Stimulated activated naive CD8-positive, alpha-beta T cell treated with anti-CD3 and anti-CD28 coated beads, Interleukin-15, Interleukin-2, amounts not matched to agents 100 ng/mL and 50 ng/mL, for 24 hours (primary cell): ENCODE measurements around the gene MRNIP.
"Not testable (repeated sequence)": the region's sequence is repeated elsewhere in the genome, so short reads cannot be mapped to it uniquely, and the experiment has no call there.

Source experiments
- H3K27ac Mint-ChIP-seq: one replicate; pipeline ENCODE4 v1.8.0; 2021; ENCODE audit warnings: mild to moderate bottlenecking, mixed read lengths
- H3K27me3 Mint-ChIP-seq: one replicate; pipeline ENCODE4 v1.8.0; 2021; ENCODE audit warnings: mixed read lengths
- H3K36me3 Mint-ChIP-seq: one replicate; pipeline ENCODE4 v1.8.0; 2021; ENCODE audit warnings: low read depth, mixed read lengths
- H3K4me1 Mint-ChIP-seq: one replicate; pipeline ENCODE4 v1.8.0; 2021; ENCODE audit warnings: low read depth, mixed read lengths
- H3K4me3 Mint-ChIP-seq: one replicate; pipeline ENCODE4 v1.8.0; 2021; ENCODE audit warnings: mild to moderate bottlenecking, mixed read lengths
- H3K9me3 Mint-ChIP-seq: one replicate; pipeline ENCODE4 v1.8.0; 2021; ENCODE audit warnings: mixed read lengths

MRNIP gene

DNA sequence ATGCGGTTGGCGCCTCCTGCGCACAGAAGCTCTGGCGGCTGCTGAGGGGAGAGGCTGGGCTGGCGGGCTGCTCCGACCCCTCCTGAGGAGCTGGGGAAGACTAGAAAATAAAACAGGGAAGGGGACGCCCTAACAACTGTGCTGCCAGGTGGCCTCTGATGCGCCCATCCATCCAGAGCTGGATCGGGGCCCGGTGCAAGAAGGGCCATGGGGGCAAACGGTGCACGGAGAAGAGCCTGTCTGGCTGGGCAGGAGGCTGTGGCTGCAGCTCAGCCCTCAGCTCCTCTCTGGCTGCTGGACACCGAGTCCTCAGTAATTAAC, 21.0 kb upstream of the MRNIP start:
- Mint-ChIP-seq H3K27me3 (no peaks in the 10 kb centered on the region), H3K36me3 (peaks cover 45% of the 10 kb centered on the region), H3K9me3 (peaks cover 10% of the 10 kb centered on the region), H3K4me3 (no peak overlapping the region), H3K4me1 (no peaks in the 10 kb centered on the region), H3K27ac (no peak overlapping the region)

DNA sequence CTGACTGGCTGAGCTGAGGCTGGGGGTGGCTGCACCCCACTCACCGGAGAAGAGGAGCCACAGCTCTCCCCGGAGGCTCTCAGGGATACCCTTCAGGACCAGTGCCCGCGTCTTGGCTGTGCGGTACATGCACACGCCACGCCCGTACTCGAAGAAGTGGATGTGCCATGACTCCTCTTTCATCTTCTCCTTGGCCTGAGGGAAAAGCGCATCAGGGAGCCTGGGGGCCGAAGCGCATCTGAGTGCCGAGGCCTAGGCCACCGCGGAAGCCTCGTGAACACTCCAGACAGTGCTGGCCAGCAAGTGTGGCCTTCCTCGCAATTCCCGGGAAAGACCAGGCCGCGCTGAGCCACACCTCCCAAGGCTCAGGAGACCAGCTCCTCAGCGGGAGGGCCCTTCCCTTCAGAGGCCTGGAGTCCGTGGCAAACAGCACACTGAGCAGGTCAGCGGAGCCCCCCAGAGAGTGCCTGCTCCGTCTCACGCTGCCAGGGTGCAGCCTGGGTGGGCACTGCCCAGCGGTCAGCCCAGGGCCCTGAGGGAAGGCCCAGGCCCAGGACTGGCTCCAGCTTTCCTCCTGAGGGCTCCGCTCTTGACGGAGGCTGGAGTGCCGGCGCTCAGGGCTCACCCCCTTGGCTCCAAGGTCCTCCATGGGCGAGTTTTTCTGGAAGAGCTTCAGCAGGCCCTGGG, 20.5 kb upstream of the MRNIP start:
- Mint-ChIP-seq H3K27ac (no peak overlapping the region), H3K27me3 (no peaks in the 10 kb centered on the region), H3K9me3 (peaks cover 8% of the 10 kb centered on the region), H3K4me3 (no peak overlapping the region), H3K36me3 (peaks cover 40% of the 10 kb centered on the region), H3K4me1 (no peaks in the 10 kb centered on the region)

DNA sequence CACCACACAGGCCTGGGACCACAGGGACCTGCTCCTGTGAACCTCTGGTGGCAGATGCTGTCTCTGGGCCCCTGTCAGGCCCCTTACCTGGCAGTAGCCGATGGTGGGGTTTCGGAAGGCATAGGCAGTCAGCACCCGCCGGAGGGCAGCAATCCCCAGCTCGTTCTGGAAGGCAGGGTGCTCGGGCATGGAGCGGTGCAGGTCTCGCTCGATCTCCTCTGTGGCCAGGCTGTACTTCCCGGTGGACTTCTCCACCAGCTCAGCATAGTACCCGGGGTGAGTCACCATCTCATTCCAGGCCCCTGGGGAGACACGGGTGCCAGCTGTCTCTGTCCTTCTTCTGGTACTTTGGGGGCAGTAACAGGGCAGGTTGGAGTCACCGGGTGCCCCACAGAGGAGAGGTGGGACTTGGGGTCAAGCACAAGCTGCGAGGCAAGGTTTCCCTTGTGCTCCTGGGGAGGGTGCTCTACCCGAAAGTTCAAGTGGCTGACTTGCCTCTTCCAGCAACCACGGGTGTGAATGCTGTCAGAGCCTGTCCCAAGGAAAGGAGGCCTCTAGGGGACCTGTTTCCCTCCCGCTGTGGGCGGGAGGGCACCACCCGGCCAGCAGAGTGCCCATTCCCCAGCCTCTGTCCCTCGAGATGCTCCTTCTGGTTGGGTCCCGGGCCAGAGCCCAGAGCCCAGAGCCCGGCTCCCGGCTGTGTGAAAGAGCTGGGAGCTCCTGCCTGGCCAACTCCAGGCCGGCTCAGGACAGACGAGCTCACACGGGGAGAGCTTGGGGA, 19.8 kb upstream of the MRNIP start:
- Mint-ChIP-seq H3K4me1 (no peaks in the 10 kb centered on the region), H3K36me3 (peaks cover 33% of the 10 kb centered on the region), H3K4me3 (no peak overlapping the region), H3K27me3 (no peaks in the 10 kb centered on the region), H3K27ac (no peak overlapping the region), H3K9me3 (peaks cover 3% of the 10 kb centered on the region)

DNA sequence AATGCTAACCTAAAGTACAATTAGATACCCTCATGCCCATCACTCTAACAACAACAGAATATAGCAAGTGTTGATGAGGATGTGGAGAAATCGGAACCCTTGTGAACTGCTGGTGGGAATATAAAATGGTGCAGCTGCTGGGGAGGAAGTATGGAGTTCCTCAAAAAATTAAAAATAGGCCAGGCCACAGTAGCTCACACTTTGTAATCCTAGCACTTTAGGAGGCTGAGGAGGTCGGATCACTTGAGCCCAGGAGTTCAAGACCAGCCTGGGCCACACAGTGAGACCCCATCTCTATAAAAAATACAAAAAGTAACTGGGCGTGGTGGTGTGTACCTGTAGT, 18.0 kb upstream of the MRNIP start:
- Mint-ChIP-seq H3K27me3 (no peaks in the 10 kb centered on the region), H3K4me3 (no peak overlapping the region), H3K36me3 (peaks cover 20% of the 10 kb centered on the region), H3K27ac (no peak overlapping the region), H3K4me1 (no peaks in the 10 kb centered on the region), H3K9me3 (no peaks in the 10 kb centered on the region)

DNA sequence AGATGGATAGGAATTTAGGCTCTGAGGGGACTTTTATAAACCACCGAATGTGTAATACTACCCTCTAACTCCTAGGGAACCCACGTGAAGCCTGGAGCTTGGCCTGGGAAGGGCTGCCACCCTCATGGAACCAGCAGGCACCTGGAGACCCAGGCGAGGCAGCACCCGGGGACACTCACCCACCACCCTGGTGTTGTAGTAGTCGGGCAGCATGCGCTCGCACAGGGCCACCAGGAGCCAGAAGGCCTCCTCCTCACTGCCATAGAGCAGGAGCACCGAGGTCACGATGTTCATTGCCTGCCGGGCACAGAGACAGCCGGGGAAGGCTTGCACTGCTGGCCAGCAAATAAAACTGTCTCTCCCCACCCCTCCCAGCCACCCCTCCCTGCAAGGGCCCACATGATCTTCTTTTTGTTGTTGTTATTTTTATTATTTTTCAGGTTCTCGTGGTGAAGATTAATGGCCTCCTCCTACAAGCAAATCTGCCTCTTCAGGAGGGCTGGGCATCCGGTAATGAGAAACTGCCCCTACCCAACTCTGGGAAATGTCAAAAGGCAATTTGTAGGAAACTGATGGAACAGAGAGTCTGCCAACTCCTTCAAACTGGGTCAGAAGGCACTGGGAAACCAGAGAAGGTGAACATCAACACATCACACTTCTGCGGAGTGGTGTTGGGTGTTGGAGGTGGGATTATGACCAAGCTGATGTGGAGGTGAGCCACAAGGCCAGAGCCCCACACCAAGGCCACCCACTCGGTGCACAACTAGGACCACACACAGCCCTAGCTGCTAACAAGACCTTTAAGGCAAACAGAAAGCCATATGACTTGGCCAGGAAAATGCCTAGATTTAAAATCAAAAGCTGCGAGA, 17.4 kb upstream of the MRNIP start:
- no peaks in the 10 kb centered on the region for H3K4me1 Mint-ChIP-seq
- H3K36me3 Mint-ChIP-seq: peaks cover 20% of the 10 kb centered on the region
- H3K27me3 Mint-ChIP-seq: no peaks in the 10 kb centered on the region
- no peaks in the 10 kb centered on the region for H3K9me3 Mint-ChIP-seq
- H3K27ac Mint-ChIP-seq: no peak overlapping the region
- no peak overlapping the region for H3K4me3 Mint-ChIP-seq

DNA sequence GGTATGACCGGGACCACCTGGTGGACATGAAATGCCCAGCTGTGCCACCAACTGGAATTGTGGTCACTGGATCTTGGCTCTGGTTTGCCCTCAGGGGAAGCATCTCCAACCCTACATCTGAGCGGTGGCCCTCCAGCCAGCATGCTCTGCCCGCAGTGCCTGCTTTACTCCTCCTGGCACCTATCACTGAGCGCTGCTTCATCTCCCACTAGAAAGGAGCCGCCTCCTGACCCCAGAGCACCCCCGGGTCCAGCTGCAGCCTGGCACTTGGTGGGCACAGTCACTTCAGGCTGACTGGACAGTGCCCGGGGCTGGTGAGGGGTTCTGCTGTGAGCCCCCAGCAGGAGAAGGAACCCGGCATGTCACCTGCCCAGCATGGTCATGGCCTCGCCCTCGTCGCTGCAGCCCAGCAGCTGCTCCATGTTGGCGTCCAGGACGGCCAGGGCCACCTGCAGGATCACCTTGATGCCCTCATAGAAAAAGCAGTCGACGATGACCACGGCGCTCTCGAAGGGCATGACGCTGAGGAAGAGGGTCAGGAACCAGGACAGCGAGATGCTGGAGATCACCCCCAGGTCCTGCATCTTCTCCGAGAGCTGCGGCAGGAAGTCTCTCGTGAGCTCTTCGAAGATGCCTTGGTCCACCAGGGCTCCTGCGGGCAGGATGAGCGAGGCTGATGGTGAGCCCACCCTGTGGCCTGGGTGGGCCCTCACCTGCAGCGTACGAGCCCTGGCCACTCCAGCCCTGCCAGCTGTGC, 16.1 kb upstream of the MRNIP start:
- H3K4me1 Mint-ChIP-seq: no peaks in the 10 kb centered on the region
- H3K27me3 Mint-ChIP-seq: no peaks in the 10 kb centered on the region
- H3K4me3 Mint-ChIP-seq: no peak overlapping the region
- H3K9me3 Mint-ChIP-seq: no peaks in the 10 kb centered on the region
- peaks cover 23% of the 10 kb centered on the region for H3K36me3 Mint-ChIP-seq
- no peak overlapping the region for H3K27ac Mint-ChIP-seq

DNA sequence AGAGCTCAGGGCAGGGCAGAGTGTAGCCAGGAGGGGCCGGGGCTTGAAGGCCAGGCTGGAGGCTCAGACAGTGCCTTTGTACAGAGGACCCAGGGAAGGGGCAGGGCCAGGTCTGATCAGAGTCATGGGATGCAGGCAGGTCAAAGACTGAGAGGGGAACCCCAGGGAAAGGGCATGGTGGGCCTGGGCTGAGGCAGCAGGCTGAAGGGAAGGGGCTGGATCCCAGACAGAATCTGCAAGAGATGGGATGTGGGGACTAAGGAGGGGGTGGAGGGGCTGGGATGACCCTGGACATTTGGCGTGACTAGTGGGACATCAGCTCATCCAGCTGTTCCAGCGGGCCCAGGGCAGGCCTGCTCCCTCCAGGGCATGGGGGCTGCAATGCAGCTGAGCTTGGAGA, 15.5 kb upstream of the MRNIP start:
- no peak overlapping the region for H3K27ac Mint-ChIP-seq
- H3K36me3 Mint-ChIP-seq: peaks cover 23% of the 10 kb centered on the region
- H3K4me3 Mint-ChIP-seq: no peak overlapping the region
- no peaks in the 10 kb centered on the region for H3K4me1 Mint-ChIP-seq
- H3K27me3 Mint-ChIP-seq: no peaks in the 10 kb centered on the region
- H3K9me3 Mint-ChIP-seq: no peaks in the 10 kb centered on the region

DNA sequence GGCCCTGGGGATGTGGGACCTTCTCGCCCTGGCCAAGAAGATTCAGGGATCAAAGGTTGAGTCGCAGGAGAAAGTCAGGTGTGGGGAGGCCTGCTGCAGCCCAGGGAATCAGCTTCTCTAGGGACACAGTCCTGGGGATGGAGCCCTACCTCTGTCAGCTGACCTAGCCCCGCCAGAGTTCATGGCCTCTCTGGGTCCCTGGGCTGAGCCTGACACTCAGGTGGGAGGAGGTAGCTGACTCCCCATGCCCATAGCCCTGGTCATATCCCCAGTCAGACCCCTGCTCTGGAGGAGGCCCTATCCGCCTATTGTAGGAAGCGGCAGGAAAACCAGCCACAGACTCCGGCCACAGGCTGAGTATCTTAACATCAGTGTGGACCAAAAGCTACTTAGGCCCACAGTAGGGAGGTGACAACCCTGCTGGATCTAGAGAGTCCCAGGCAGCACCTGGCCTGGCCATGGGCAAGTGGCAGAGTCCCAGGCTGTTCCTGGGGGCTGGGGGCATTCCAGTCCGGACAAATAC, 15.0 kb upstream of the MRNIP start:
- Mint-ChIP-seq H3K4me1 (no peaks in the 10 kb centered on the region), H3K27ac (no peak overlapping the region), H3K36me3 (peaks cover 23% of the 10 kb centered on the region), H3K4me3 (no peak overlapping the region), H3K27me3 (no peaks in the 10 kb centered on the region), H3K9me3 (no peaks in the 10 kb centered on the region)

DNA sequence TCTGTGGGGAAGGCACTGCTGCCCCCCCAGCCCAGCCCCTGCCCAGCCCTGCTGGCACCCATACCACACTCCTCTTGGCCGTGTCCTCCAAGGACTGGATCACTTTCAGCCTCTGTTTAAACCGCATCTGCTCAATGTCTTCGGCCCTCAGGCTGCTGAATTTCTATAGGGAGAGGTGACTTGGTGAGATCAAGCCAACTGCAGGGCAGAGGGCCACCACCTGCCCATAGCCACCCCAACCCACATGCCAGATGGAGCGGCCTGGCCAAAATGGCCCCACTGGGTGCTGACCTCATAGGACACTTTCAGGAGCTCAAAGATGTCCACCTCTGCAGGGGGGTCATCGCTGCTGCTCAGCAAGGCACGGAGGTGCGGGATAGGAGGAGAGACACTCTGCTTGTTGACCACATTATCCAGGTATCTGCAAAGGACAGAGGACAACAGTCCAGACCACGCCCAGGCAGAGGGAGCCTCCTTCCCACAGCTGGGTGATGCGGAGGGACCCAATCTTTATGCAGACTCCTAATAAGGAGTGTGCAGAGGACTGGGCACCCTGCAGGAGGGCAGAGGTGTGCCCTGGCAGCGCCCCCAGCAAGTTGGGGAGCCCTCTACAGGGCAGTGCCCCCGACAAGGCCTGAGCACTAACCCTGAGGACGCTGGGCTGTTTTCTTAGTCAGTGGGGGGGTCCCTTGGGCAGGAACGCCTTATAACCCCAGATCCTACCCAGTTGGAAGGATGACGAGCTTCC, 14.4 kb upstream of the MRNIP start:
- H3K9me3 Mint-ChIP-seq: no peaks in the 10 kb centered on the region

DNA sequence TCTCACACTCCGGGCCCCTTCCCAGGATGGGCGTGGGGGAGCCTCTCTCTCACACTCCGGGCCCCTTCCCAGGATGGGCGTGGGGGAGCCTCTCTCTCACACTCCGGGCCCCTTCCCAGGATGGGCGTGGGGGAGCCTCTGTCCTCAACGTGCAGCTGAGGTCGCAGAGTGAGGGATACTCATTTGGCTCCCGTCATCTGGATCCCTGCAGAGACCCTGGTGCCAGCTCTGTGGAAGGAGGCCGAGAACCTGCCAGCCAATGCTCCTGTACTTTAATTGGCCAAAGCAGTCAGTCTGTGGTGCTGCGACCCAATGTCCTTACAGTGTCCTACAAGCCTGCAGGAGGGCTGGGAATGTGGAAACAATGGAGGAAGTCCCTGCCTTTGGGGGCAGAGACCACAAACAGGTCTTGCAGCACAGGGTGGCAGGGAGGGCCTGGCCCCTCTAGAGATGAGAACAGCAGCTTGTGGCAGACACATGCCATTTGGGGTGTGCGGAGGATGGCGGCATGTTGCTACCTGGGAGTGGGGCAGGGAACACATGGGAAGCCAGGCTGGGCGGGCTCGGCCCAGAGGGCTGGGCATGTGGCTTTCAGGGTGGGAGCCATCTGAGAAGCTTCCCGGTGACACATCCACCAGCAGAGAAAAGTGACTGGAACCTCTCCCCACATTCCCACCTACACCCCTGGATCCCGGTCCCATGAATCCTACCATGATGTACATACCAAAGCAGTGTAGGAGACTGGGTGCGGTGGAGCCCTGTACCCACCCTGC, 13.6 kb upstream of the MRNIP start:
- no peak overlapping the region for H3K4me3 Mint-ChIP-seq
- peaks cover 23% of the 10 kb centered on the region for H3K36me3 Mint-ChIP-seq
- no peaks in the 10 kb centered on the region for H3K9me3 Mint-ChIP-seq
- H3K4me1 Mint-ChIP-seq: no peaks in the 10 kb centered on the region
- H3K27ac Mint-ChIP-seq: no peak overlapping the region
- H3K27me3 Mint-ChIP-seq: no peaks in the 10 kb centered on the region

More for the DNA sequence above, 14.4 kb upstream of the MRNIP start:
- Mint-ChIP-seq H3K36me3 (peaks cover 27% of the 10 kb centered on the region), H3K4me3 (no peak overlapping the region), H3K4me1 (no peaks in the 10 kb centered on the region), H3K27ac (no peak overlapping the region), H3K27me3 (no peaks in the 10 kb centered on the region)

DNA sequence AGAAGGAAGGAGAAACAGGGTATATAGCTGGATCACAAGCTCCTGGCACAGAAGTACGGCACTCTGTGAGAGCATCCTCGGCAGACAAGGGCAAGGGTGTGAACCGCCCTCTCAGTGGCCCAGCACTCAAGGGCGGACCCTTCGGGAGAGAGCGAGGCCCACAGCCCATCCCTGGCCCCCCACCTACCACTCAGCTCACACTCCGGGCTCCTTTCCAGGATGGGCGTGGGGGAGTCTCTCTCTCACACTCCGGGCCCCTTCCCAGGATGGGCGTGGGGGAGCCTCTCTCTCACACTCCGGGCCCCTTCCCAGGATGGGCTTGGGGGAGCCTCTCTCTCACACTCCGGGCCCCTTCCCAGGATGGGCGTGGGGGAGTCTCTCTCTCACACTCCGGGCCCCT, 12.9 kb upstream of the MRNIP start:
- H3K9me3 Mint-ChIP-seq, H3K4me1 Mint-ChIP-seq, H3K27ac Mint-ChIP-seq, H3K4me3 Mint-ChIP-seq, H3K27me3 Mint-ChIP-seq: not testable (repeated sequence)
- peaks cover 27% of the 10 kb centered on the region for H3K36me3 Mint-ChIP-seq

DNA sequence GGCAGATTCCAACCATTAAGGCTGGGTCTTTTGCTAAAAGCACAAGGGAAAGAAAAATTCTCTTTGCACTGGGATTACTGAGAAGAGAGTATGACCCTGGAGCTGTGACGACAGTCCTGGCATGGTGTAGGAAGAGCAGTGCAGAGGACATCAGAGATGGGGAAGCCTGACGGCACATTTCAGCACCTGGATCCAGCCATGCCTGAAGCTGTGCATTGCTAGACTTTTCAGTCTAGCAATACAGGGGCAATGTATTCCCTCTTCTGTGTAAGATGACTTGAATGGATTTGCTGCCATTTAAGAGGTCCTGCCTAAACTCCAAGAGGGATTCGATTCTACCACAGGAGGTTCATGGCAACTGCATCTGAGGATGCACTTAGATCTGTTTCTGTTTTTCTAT, 12.3 kb upstream of the MRNIP start:
- H3K9me3 Mint-ChIP-seq: no peaks in the 10 kb centered on the region
- peaks cover 21% of the 10 kb centered on the region for H3K36me3 Mint-ChIP-seq
- H3K27ac Mint-ChIP-seq: no peak overlapping the region
- no peaks in the 10 kb centered on the region for H3K4me1 Mint-ChIP-seq
- H3K4me3 Mint-ChIP-seq: no peak overlapping the region
- no peaks in the 10 kb centered on the region for H3K27me3 Mint-ChIP-seq

DNA sequence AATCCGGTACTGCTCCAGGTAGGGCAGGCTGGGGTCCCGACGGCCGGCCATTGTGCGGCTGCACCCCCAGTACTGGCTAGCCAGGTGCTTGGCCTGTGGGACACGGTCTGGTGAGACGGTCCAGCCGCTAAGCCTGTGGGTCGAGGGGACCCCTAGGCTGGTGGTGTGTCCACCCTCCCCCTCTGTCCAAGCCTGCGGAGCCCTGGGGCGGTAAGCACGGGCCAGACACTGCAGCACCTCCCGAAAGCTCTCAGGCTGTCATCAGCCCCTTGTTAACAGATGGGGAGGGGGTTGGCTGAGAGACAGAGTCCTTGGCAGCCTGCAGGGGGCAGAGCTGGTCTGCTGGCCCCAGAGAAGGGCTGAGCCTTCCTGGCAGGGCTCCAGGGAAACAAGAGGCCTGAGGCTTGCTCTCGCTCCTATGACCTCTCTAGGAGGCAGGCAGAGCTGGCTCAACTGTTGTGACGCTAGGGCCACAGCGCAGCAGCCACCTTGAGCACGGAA, 11.8 kb upstream of the MRNIP start:
- Mint-ChIP-seq H3K36me3 (peaks cover 21% of the 10 kb centered on the region), H3K4me3 (no peak overlapping the region), H3K27me3 (no peaks in the 10 kb centered on the region), H3K4me1 (no peaks in the 10 kb centered on the region), H3K9me3 (no peaks in the 10 kb centered on the region), H3K27ac (no peak overlapping the region)
